Epithelial cell of esophagus (primary cell): ENCODE data around the gene MEIS1.
"Not testable (repeated sequence)": the region's sequence is repeated elsewhere in the genome, so short reads cannot be mapped to it uniquely, and the experiment has no call there.

ENCODE experiments used
- DNase-seq: peaks from one replicate; pipeline ENCODE4 v3.0.0; 2010; ENCODE audit warnings: low read depth
- H3K4me3 ChIP-seq: 2 replicates; pipeline ENCODE4 v1.5.1; 2011; ENCODE audit warnings: mild to moderate bottlenecking, low read length, control low read depth
- CTCF ChIP-seq: IDR thresholded peaks from 2 replicates; pipeline ENCODE4 v1.5.1; 2011; ENCODE audit warnings: low read depth, mild to moderate bottlenecking, low read length, control low read depth, inconsistent platforms; ENCODE audit not compliant: insufficient read depth; ENCODE audit errors: missing control alignments

Gene MEIS1

GRCh38 chr2:66472225-66472843, 37.4 kb downstream of the MEIS1 start:
- no peak overlapping the region for H3K4me3 ChIP-seq
- no peak for DNase-seq
- no peak for TF ChIP-seq CTCF

GRCh38 chr2:66477135-66477842, 42.4 kb downstream of the MEIS1 start:
- TF ChIP-seq CTCF = no peak
- H3K4me3 ChIP-seq = no peak overlapping the region
- DNase-seq = no peak

GRCh38 chr2:66478299-66478698, 43.4 kb downstream of the MEIS1 start:
- no peak overlapping the region for H3K4me3 ChIP-seq
- no peak for DNase-seq

GRCh38 chr2:66478731-66479316, 43.9 kb downstream of the MEIS1 start:
- DNase-seq = peak; percentile 24
- no peak for TF ChIP-seq CTCF
- no peak overlapping the region for H3K4me3 ChIP-seq

More at GRCh38 chr2:66478299-66478698, 43.4 kb downstream of the MEIS1 start:
- TF ChIP-seq CTCF = no peak

GRCh38 chr2:66481100-66481549, 46.2 kb downstream of the MEIS1 start:
- no peak overlapping the region for H3K4me3 ChIP-seq
- peak; percentile 45 for DNase-seq
- TF ChIP-seq CTCF = no peak

- DNase-seq, H3K4me3 ChIP-seq: not testable (repeated sequence)
These were observed 50.3 kb downstream of the MEIS1 start for GRCh38 chr2:66485252-66485651.

- no peak for DNase-seq
- no peak overlapping the region for H3K4me3 ChIP-seq
- no peak for TF ChIP-seq CTCF
These were observed 54.0 kb downstream of the MEIS1 start for GRCh38 chr2:66488946-66489345.
